ENCODE results near the gene GRID2.

Gene GRID2

GRCh38 chr4:93384887-93385286, 1081.1 kb downstream of the GRID2 start:
- no peak for DNase-seq (ENCODE audit: low read depth, low spot score)
- H3K27ac ChIP-seq (ENCODE audit: low read length): no peak overlapping the region

GRCh38 chr4:93394545-93395081, 1090.8 kb downstream of the GRID2 start:
- Histone ChIP-seq H3K27me3 (ENCODE audit: control insufficient read depth, insufficient read depth, low read length) (no peaks in the 10 kb centered on the region), H3K4me3 (ENCODE audit: low read length) (no peak overlapping the region), H3K9me3 (ENCODE audit: control insufficient read depth, insufficient read depth, low read length) (no peaks in the 10 kb centered on the region), H3K36me3 (ENCODE audit: control insufficient read depth, insufficient read depth, low read length) (no peaks in the 10 kb centered on the region), H3K27ac (ENCODE audit: low read length) (no peak overlapping the region), H3K4me1 (ENCODE audit: control insufficient read depth, insufficient read depth, low read length) (no peaks in the 10 kb centered on the region)
- no CpG with 5 or more reads among the region's 2 CpGs for WGBS (ENCODE audit: insufficient coverage, insufficient read length)
- DNase-seq (ENCODE audit: low read depth, low spot score): no peak

More at GRCh38 chr4:93384887-93385286, 1081.1 kb downstream of the GRID2 start:
- WGBS (ENCODE audit: insufficient coverage, insufficient read length): no CpG with 5 or more reads among the region's 2 CpGs
- no peak overlapping the region for H3K4me3 ChIP-seq (ENCODE audit: low read length)
- no peaks in the 10 kb centered on the region for H3K9me3 ChIP-seq (ENCODE audit: control insufficient read depth, insufficient read depth, low read length)
- H3K36me3 ChIP-seq (ENCODE audit: control insufficient read depth, insufficient read depth, low read length): no peaks in the 10 kb centered on the region
- no peaks in the 10 kb centered on the region for H3K27me3 ChIP-seq (ENCODE audit: control insufficient read depth, insufficient read depth, low read length)
- H3K4me1 ChIP-seq (ENCODE audit: control insufficient read depth, insufficient read depth, low read length): no peaks in the 10 kb centered on the region

GRCh38 chr4:93396272-93396671, 1092.5 kb downstream of the GRID2 start:
- no CpG with 5 or more reads among the region's 1 CpG for WGBS (ENCODE audit: insufficient coverage, insufficient read length)
- no peaks in the 10 kb centered on the region for H3K27me3 ChIP-seq (ENCODE audit: control insufficient read depth, insufficient read depth, low read length)
- no peak for DNase-seq (ENCODE audit: low read depth, low spot score)
- H3K36me3 ChIP-seq (ENCODE audit: control insufficient read depth, insufficient read depth, low read length): no peaks in the 10 kb centered on the region
- H3K4me1 ChIP-seq (ENCODE audit: control insufficient read depth, insufficient read depth, low read length): no peaks in the 10 kb centered on the region
- no peak overlapping the region for H3K4me3 ChIP-seq (ENCODE audit: low read length)
- H3K9me3 ChIP-seq (ENCODE audit: control insufficient read depth, insufficient read depth, low read length): no peaks in the 10 kb centered on the region
- no peak overlapping the region for H3K27ac ChIP-seq (ENCODE audit: low read length)

GRCh38 chr4:93403571-93403970, 1099.8 kb downstream of the GRID2 start:
- no CpG with 5 or more reads among the region's 1 CpG for WGBS (ENCODE audit: insufficient coverage, insufficient read length)
- no peak for DNase-seq (ENCODE audit: low read depth, low spot score)

GRCh38 chr4:93407493-93408275, 1103.9 kb downstream of the GRID2 start:
- DNase-seq (ENCODE audit: low read depth, low spot score): no peak
- H3K9me3 ChIP-seq (ENCODE audit: control insufficient read depth, insufficient read depth, low read length): no peaks in the 10 kb centered on the region
- H3K27ac ChIP-seq (ENCODE audit: low read length): no peak overlapping the region
- no peaks in the 10 kb centered on the region for H3K27me3 ChIP-seq (ENCODE audit: control insufficient read depth, insufficient read depth, low read length)
- H3K4me3 ChIP-seq (ENCODE audit: low read length): no peak overlapping the region
- no CpG with 5 or more reads among the region's 8 CpGs for WGBS (ENCODE audit: insufficient coverage, insufficient read length)
- no peaks in the 10 kb centered on the region for H3K36me3 ChIP-seq (ENCODE audit: control insufficient read depth, insufficient read depth, low read length)
- no peaks in the 10 kb centered on the region for H3K4me1 ChIP-seq (ENCODE audit: control insufficient read depth, insufficient read depth, low read length)

More at GRCh38 chr4:93403571-93403970, 1099.8 kb downstream of the GRID2 start:
- H3K4me3 ChIP-seq (ENCODE audit: low read length): no peak overlapping the region
- no peaks in the 10 kb centered on the region for H3K27me3 ChIP-seq (ENCODE audit: control insufficient read depth, insufficient read depth, low read length)
- H3K36me3 ChIP-seq (ENCODE audit: control insufficient read depth, insufficient read depth, low read length): no peaks in the 10 kb centered on the region
- no peaks in the 10 kb centered on the region for H3K4me1 ChIP-seq (ENCODE audit: control insufficient read depth, insufficient read depth, low read length)
- no peaks in the 10 kb centered on the region for H3K9me3 ChIP-seq (ENCODE audit: control insufficient read depth, insufficient read depth, low read length)
- no peak overlapping the region for H3K27ac ChIP-seq (ENCODE audit: low read length)

GRCh38 chr4:93409035-93409434, 1105.3 kb downstream of the GRID2 start:
- no CpG with 5 or more reads among the region's 1 CpG for WGBS (ENCODE audit: insufficient coverage, insufficient read length)
- DNase-seq (ENCODE audit: low read depth, low spot score): peak; percentile 45
- Histone ChIP-seq H3K36me3 (ENCODE audit: control insufficient read depth, insufficient read depth, low read length) (no peaks in the 10 kb centered on the region), H3K4me3 (ENCODE audit: low read length) (no peak overlapping the region), H3K4me1 (ENCODE audit: control insufficient read depth, insufficient read depth, low read length) (no peaks in the 10 kb centered on the region), H3K27ac (ENCODE audit: low read length) (no peak overlapping the region), H3K9me3 (ENCODE audit: control insufficient read depth, insufficient read depth, low read length) (no peaks in the 10 kb centered on the region), H3K27me3 (ENCODE audit: control insufficient read depth, insufficient read depth, low read length) (no peaks in the 10 kb centered on the region)

- DNase-seq (ENCODE audit: low read depth, low spot score): no peak
- Histone ChIP-seq H3K36me3 (ENCODE audit: control insufficient read depth, insufficient read depth, low read length) (no peaks in the 10 kb centered on the region), H3K4me3 (ENCODE audit: low read length) (no peak overlapping the region), H3K27me3 (ENCODE audit: control insufficient read depth, insufficient read depth, low read length) (no peaks in the 10 kb centered on the region), H3K27ac (ENCODE audit: low read length) (no peak overlapping the region), H3K9me3 (ENCODE audit: control insufficient read depth, insufficient read depth, low read length) (no peaks in the 10 kb centered on the region), H3K4me1 (ENCODE audit: control insufficient read depth, insufficient read depth, low read length) (no peaks in the 10 kb centered on the region)
- no CpG with 5 or more reads among the region's 1 CpG for WGBS (ENCODE audit: insufficient coverage, insufficient read length)
Measured at GRCh38 chr4:93414041-93414550, 1110.3 kb downstream of the GRID2 start.

- Histone ChIP-seq H3K4me1 (ENCODE audit: control insufficient read depth, insufficient read depth, low read length) (no peaks in the 10 kb centered on the region), H3K27ac (ENCODE audit: low read length) (no peak overlapping the region), H3K9me3 (ENCODE audit: control insufficient read depth, insufficient read depth, low read length) (no peaks in the 10 kb centered on the region), H3K36me3 (ENCODE audit: control insufficient read depth, insufficient read depth, low read length) (no peaks in the 10 kb centered on the region), H3K4me3 (ENCODE audit: low read length) (no peak overlapping the region), H3K27me3 (ENCODE audit: control insufficient read depth, insufficient read depth, low read length) (no peaks in the 10 kb centered on the region)
- no peak for DNase-seq (ENCODE audit: low read depth, low spot score)
- WGBS (ENCODE audit: insufficient coverage, insufficient read length): no CpG with 5 or more reads among the region's 4 CpGs
Measured at GRCh38 chr4:93416344-93417128, 1112.8 kb downstream of the GRID2 start.

GRCh38 chr4:93431371-93431770, 1127.6 kb downstream of the GRID2 start:
- Histone ChIP-seq H3K9me3 (ENCODE audit: control insufficient read depth, insufficient read depth, low read length) (no peaks in the 10 kb centered on the region), H3K27me3 (ENCODE audit: control insufficient read depth, insufficient read depth, low read length) (no peaks in the 10 kb centered on the region), H3K4me1 (ENCODE audit: control insufficient read depth, insufficient read depth, low read length) (no peaks in the 10 kb centered on the region), H3K27ac (ENCODE audit: low read length) (no peak overlapping the region), H3K4me3 (ENCODE audit: low read length) (no peak overlapping the region), H3K36me3 (ENCODE audit: control insufficient read depth, insufficient read depth, low read length) (no peaks in the 10 kb centered on the region)
- no peak for DNase-seq (ENCODE audit: low read depth, low spot score)

GRCh38 chr4:93433840-93434239, 1130.1 kb downstream of the GRID2 start:
- Histone ChIP-seq H3K27ac (ENCODE audit: low read length) (no peak overlapping the region), H3K27me3 (ENCODE audit: control insufficient read depth, insufficient read depth, low read length) (no peaks in the 10 kb centered on the region), H3K9me3 (ENCODE audit: control insufficient read depth, insufficient read depth, low read length) (no peaks in the 10 kb centered on the region), H3K4me3 (ENCODE audit: low read length) (no peak overlapping the region), H3K36me3 (ENCODE audit: control insufficient read depth, insufficient read depth, low read length) (no peaks in the 10 kb centered on the region), H3K4me1 (ENCODE audit: control insufficient read depth, insufficient read depth, low read length) (no peaks in the 10 kb centered on the region)
- WGBS (ENCODE audit: insufficient coverage, insufficient read length): no CpG with 5 or more reads among the region's 3 CpGs
- DNase-seq (ENCODE audit: low read depth, low spot score): no peak
